ENCODE data around the gene CAMTA1. TPM values are rescaled to one million over a fixed set of nuclear protein-coding genes. Genes with fewer than 3 reads are reported as not detected.

CAMTA1 gene
- polyA plus RNA-seq, 3 donors from 2014 or later: 52.7 to 89.0 (median 71.0) TPM

DNA sequence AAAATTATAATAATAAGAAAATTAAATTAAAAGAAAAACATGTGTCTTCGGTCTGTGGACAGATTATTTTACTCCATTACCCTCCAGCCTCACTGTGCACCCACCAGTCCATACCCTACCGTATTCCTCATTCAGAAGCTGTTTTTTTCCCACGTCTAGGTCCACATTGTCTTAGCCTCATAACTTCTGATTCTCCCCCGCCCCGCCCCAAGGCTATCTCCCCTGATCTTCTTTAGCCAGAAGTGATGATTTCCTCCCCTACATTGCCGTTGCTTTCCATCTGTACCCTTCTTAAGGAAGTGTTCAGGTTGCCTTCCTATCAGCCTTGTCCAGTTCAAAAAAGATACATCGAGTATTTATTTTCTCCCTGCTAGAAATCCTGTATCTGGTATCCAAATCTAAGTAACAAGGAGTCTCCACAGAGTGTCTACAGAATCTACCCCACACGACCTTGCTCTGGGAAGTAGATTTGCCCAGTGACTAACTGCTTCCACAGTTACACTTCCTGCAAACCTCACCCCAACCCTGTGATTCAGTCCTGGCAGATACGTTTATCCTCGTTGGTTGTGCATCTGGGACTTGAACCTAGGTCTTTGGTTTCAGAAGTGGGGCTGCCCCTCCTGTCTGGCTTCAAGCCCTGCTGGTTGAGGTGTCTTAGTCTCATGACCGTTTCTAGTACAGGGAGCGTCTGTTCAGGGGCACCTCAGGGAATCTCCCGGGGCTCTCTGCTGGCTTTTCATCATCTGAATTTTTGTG lies 470.2 kb downstream of the CAMTA1 start:
- Mint-ChIP-seq H3K9me3 (no peaks in the 10 kb centered on the region), H3K27me3 (ENCODE audit: low read depth in 3 of 3) (peaks cover 0 to 18% (median 1%) of the 10 kb centered on the region in 3 donors), H3K36me3 (no peaks in the 10 kb centered on the region), H3K4me3 (no peak overlapping the region), H3K4me1 (no peaks in the 10 kb centered on the region), H3K27ac (no peak overlapping the region)
- DNase-seq: no peak

DNA sequence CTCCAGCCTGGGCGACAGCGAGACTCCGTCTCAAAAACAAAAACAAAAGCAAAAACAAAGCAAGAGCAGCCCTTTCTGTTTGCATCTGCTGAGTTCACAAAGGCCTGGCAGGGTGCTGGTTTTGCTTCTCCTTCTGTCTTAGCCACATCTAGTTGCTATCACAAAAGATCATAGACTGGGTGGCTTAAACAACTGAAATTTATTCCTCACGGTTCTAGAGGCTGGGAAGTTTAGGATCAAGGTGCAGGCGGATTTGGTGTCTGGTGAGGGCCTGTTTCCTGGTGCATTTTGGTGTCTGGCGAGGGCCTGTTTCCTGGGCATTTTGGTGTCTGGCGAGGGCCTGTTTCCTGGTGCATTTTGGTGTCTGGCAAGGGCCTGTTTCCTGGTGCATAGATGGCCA lies 471.3 kb downstream of the CAMTA1 start:
- Mint-ChIP-seq H3K36me3 (no peaks in the 10 kb centered on the region), H3K27me3 (ENCODE audit: low read depth in 3 of 3) (peaks cover 0 to 15% (median 1%) of the 10 kb centered on the region in 3 donors), H3K27ac (no peak overlapping the region), H3K4me1 (no peaks in the 10 kb centered on the region), H3K4me3 (no peak overlapping the region), H3K9me3 (peaks cover 0 to 2% (median 0%) of the 10 kb centered on the region in 6 donors)
- DNase-seq: no peak

DNA sequence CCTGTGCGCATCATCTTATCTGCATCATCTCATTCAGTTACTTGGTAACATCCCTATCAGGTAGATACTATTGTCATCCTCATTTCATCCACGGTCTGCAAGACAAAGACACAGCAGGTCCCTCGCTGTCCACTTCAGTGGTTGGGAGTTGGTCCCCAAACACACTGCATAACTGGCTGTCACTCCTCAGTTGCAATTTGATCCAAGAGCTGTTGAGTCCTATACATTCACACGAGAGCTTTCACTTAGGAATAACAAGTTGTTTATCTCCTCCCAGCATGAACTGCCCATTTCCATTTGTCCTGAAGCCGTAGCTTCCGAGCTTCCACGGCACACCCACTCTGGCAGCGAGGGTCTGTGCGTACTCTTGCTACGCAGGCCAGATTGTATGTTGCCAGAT lies 472.0 kb downstream of the CAMTA1 start:
- Mint-ChIP-seq H3K36me3 (no peaks in the 10 kb centered on the region), H3K4me3 (no peak overlapping the region), H3K27me3 (ENCODE audit: low read depth in 3 of 3) (peaks cover 0 to 8% (median 1%) of the 10 kb centered on the region in 3 donors), H3K4me1 (no peaks in the 10 kb centered on the region), H3K9me3 (peaks cover 0 to 2% (median 0%) of the 10 kb centered on the region in 6 donors), H3K27ac (no peak overlapping the region)
- DNase-seq: no peak

DNA sequence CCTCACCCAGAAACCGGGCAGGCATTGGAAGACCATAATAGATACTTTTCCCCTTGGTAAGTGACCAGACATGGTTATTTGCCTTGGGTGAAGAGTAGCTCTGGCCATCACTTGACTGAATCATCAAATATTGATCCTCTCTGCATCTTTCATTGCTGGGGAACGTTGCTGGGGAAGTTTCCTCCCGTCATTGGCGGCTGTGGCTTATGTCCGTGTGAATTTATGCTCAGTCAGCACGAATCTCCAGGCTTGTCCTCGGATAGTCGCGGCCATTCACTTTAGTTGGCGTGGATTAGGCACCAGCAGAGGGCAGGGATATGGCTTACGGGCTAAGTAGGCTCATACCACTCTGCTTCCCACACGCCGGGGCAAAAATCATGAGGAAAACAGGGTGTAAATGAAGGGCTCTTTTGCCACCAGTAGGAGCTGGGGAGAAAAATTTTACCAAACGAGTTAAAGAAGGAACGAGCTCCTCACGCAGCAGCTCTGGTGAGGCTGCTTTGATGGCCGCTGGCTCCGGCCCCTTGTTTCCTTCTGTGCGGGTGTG lies 473.4 kb downstream of the CAMTA1 start:
- Mint-ChIP-seq H3K4me1 (no peaks in the 10 kb centered on the region), H3K27me3 (ENCODE audit: low read depth in 3 of 3) (peaks cover 0 to 8% (median 1%) of the 10 kb centered on the region in 3 donors), H3K36me3 (no peaks in the 10 kb centered on the region)

DNA sequence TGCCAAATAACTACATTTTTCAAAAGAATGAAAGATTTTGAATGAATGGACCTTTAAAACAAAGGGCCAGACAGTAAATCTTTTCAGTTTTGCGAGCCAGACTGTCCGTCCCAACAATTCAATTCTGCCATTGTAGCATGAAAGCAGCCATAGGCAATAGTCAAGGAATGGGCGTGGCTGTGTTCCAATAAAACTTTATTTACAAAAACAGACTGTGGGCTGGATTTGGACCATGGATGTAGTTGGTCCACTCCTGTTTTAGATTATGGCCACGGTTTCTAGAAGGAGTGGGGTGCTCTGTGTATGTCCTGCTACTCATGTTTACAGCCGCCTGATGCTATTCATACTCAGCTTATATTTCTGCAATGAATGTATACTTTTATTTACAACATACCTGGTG lies 474.7 kb downstream of the CAMTA1 start:
- Mint-ChIP-seq H3K4me3 (no peak overlapping the region), H3K27ac (no peak overlapping the region), H3K4me1 (no peaks in the 10 kb centered on the region), H3K27me3 (ENCODE audit: low read depth in 3 of 3) (peaks cover 0 to 5% (median 1%) of the 10 kb centered on the region in 3 donors), H3K36me3 (no peaks in the 10 kb centered on the region), H3K9me3 (peaks cover 0 to 2% (median 0%) of the 10 kb centered on the region in 6 donors)
- no peak for DNase-seq

More for the DNA sequence above, 473.4 kb downstream of the CAMTA1 start:
- Mint-ChIP-seq H3K4me3 (no peak overlapping the region), H3K9me3 (peaks cover 0 to 2% (median 0%) of the 10 kb centered on the region in 6 donors), H3K27ac (no peak overlapping the region)
- no peak for DNase-seq

DNA sequence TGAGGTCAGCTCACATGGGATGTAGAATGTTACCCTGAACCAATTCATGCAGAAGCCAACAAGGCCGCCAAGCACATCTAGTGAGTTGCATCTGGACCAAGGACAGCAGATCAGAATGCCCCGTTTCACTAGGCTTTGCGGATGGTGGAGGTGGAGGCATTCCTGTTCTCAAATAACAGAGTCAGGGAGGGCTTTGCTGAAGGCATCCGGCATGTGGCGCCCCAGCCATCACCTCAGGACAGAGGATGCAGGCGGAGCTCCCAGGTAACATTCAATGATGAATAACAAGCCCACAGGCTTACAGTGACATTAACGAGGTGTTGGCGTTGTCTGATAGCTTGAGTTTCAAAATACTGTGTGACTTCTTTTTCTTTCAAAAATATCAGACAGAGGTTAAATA lies 476.2 kb downstream of the CAMTA1 start:
- H3K27ac Mint-ChIP-seq: no peak overlapping the region
- H3K36me3 Mint-ChIP-seq: no peaks in the 10 kb centered on the region
- no peaks in the 10 kb centered on the region for H3K4me1 Mint-ChIP-seq
- peaks cover 0 to 2% (median 0%) of the 10 kb centered on the region in 6 donors for H3K9me3 Mint-ChIP-seq
- H3K27me3 Mint-ChIP-seq (ENCODE audit: low read depth in 3 of 3): peaks cover 0 to 3% (median 1%) of the 10 kb centered on the region in 3 donors
- H3K4me3 Mint-ChIP-seq: no peak overlapping the region
- no peak for DNase-seq

DNA sequence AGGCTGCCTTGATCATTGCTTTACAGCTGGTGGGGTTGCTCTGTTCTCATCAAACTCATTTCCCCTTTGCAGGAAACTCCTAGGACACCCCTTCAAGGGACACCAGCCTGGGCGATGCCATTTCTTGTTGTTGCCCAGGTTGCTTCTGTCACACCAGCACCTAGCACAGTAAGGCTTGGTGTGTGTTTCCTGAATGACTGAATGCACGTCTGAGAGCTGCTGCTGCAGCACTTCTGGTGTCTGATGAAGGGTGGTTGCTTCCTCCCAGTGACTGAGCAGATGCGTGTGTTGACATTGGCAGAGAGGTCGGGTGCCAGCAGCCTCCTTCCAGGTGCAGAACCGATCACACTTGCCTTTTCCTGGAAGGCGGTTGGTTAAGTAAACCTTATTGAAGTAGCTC lies 477.4 kb downstream of the CAMTA1 start:
- DNase-seq: no peak
- Mint-ChIP-seq H3K4me3 (no peak overlapping the region), H3K27ac (no peak overlapping the region), H3K36me3 (no peaks in the 10 kb centered on the region), H3K9me3 (peaks cover 0 to 2% (median 0%) of the 10 kb centered on the region in 6 donors), H3K4me1 (no peaks in the 10 kb centered on the region), H3K27me3 (ENCODE audit: low read depth in 3 of 3) (peaks cover 0 to 3% (median 1%) of the 10 kb centered on the region in 3 donors)

DNA sequence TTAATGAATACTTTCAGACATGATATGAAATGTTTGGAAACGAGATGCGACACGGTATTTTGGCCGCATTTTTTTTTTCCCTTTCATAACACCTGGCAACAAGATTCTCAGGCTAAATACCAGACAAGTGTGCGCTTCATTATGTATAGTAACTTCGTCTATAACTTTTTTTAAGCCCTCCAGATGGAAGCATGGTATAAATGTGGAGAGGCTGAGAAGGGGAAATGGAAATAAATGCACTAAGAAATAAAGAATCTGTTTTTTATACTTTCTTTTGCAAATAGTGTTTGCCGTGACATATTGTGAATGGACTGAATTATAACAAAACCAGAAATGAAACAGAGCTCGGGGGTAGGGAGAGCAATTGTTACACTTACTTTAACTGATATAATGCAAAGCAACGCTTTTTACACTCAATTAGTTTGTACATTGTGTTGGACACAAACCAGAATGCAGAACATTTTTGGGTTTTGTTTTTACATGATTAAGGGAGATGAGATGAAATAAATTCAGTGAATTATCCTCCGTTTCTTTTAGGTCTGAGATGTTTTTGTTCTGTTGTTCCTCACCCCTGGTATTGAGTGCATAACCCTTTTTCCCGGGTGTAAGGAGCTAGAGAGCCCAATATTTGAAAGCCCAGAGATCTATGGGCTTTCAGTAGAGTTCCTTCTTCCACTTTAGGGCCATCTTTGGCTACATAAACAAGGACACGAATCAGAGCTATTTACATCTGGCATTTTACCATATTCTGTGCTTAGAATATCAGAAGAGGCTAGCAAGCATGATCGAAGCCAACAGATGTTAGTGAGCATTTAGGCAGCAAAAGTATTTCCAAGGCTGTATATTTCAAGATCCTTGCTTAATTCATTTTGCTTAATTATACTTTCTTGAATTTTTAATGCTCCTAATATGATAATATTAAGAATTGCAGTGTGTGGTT lies 478.0 kb downstream of the CAMTA1 start:
- no peak overlapping the region for H3K27ac Mint-ChIP-seq
- no peaks in the 10 kb centered on the region for H3K4me1 Mint-ChIP-seq
- no peaks in the 10 kb centered on the region for H3K36me3 Mint-ChIP-seq
- DNase-seq: no peak
- peaks cover 2 to 7% (median 3%) of the 10 kb centered on the region in 6 donors for H3K9me3 Mint-ChIP-seq
- H3K4me3 Mint-ChIP-seq: no peak overlapping the region
- peaks cover 2 to 6% (median 3%) of the 10 kb centered on the region in 3 donors for H3K27me3 Mint-ChIP-seq (ENCODE audit: low read depth in 3 of 3)

DNA sequence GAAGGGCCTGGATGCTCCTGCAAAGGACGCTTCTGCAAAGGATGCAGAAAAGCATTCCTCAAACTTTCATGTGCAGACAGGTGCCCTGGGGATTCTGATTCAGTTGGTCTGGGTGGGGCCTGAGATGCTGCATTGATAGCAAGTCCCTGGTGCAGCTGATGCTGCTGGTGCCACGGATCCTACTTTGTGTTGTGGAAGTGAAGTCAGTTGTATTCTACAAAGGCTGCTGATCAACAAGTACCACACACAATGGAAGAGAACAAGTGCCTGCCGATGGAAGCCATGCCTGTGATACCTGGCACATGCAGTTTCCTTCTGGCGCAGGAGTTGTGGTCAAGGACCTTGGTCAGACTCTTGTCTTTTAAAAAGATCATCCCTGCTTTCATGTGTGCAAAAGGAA lies 478.8 kb downstream of the CAMTA1 start:
- H3K9me3 Mint-ChIP-seq: peaks cover 2 to 12% (median 9%) of the 10 kb centered on the region in 6 donors
- H3K27me3 Mint-ChIP-seq (ENCODE audit: low read depth in 3 of 3): peaks cover 2 to 3% (median 3%) of the 10 kb centered on the region in 3 donors
- H3K4me1 Mint-ChIP-seq: no peaks in the 10 kb centered on the region
- H3K4me3 Mint-ChIP-seq: no peak overlapping the region
- DNase-seq: no peak
- no peaks in the 10 kb centered on the region for H3K36me3 Mint-ChIP-seq
- H3K27ac Mint-ChIP-seq: no peak overlapping the region

DNA sequence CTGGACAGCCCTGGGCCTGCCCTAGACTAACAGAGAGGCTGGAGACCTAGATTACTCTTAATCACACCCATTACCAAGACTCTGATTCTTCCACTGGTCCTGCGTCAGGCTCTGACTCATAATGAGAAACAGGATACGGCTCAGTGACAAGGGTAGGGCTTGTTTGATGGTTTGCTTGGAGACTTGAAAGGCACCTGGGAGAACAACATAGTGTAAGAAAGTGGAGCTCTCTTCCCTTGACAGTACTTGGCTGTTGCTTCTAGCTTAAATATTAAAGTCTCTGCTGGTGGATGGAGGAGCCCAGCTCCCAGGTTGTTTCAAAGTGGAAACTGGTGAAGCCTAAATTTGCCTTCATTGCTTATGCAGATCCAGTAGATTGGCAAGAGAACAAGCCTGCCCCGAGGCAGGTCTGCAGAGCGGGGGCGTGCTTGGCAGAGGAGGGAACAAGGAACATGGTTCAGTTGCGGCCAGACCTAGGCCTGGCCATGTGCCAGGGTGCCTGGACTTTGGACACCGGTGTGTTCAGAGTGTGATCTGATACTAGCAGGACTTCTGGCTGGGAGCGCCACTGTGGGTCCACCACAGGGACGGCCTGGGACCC lies 480.6 kb downstream of the CAMTA1 start:
- H3K36me3 Mint-ChIP-seq: peaks cover 0 to 5% (median 0%) of the 10 kb centered on the region in 3 donors
- H3K4me3 Mint-ChIP-seq: no peak overlapping the region
- H3K27me3 Mint-ChIP-seq (ENCODE audit: low read depth in 3 of 3): peaks cover 2 to 8% (median 2%) of the 10 kb centered on the region in 3 donors
- DNase-seq: no peak
- H3K9me3 Mint-ChIP-seq: peaks cover 5 to 19% (median 15%) of the 10 kb centered on the region in 6 donors
- H3K4me1 Mint-ChIP-seq: no peaks in the 10 kb centered on the region
- H3K27ac Mint-ChIP-seq: no peak overlapping the region

DNA sequence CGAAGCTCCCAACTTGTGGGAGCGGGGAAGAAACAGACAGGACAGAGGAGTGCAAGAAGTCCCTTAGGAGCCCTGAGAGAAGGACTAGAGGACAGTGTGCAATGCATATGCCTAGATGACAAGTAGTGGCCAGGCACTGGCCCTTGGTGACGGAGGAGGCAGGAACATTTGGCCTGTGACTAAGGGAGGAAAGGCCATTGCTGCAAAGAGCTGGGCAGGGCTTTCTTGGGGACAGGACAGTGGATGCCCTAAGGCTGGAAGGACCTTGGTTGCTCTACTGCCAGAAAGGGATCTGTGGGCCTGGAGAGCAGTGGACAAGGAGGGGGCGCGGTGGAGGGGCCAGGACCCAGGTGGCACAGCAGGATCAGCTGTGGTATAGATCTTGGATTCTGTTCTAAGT lies 481.3 kb downstream of the CAMTA1 start:
- DNase-seq: no peak
- Mint-ChIP-seq H3K27me3 (ENCODE audit: low read depth in 3 of 3) (peaks cover 2 to 10% (median 3%) of the 10 kb centered on the region in 3 donors), H3K4me1 (no peaks in the 10 kb centered on the region)

DNA sequence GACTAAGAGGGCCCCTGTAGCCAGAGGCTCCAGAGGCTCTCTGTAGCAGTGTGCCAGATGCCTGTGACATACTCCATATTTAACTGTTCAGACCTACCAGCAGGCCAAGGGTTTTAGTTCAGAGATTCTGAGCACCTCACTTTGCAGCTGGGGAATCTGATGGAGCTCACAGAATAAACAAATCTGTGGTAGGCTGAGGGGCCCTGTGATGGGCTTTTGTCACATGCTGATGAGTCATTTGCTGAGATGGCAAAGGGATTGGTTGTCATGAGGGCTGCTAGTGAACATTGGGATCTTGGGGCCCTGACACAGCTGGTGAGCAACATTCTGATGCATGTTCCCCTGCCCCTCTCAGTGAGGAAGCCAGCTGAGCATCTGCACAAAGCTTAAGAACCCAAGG lies 482.2 kb downstream of the CAMTA1 start:
- no peak for DNase-seq
- Mint-ChIP-seq H3K9me3 (peaks cover 5 to 19% (median 15%) of the 10 kb centered on the region in 6 donors), H3K27me3 (ENCODE audit: low read depth in 3 of 3) (peaks cover 2 to 10% (median 4%) of the 10 kb centered on the region in 3 donors), H3K4me3 (no peak overlapping the region), H3K36me3 (peaks cover 0 to 5% (median 0%) of the 10 kb centered on the region in 3 donors), H3K4me1 (no peaks in the 10 kb centered on the region), H3K27ac (no peak overlapping the region)

More for the DNA sequence above, 481.3 kb downstream of the CAMTA1 start:
- Mint-ChIP-seq H3K27ac (no peak overlapping the region), H3K9me3 (peaks cover 5 to 19% (median 15%) of the 10 kb centered on the region in 6 donors), H3K36me3 (peaks cover 0 to 5% (median 0%) of the 10 kb centered on the region in 3 donors), H3K4me3 (no peak overlapping the region)

DNA sequence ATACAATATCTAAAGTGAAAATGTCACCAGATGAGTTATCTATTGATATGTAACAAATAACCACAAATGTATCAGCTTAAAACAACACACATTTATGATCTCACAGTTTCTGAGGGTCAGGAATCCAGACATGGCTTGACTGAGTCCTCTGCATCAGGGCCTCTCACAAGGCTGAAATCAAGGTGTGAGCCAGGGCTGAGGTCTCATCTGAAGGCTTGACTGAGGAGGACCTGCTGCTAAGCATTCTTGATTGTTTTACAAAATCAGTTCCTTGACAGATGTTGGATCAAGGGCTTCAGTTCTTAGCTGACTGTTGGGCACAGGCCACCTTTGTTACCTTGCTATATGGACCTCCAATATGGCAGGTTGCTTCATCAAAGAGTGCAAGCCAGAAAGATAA lies 483.7 kb downstream of the CAMTA1 start:
- Mint-ChIP-seq H3K36me3 (peaks cover 0 to 5% (median 0%) of the 10 kb centered on the region in 3 donors), H3K27me3 (ENCODE audit: low read depth in 3 of 3) (peaks cover 2 to 10% (median 6%) of the 10 kb centered on the region in 3 donors), H3K4me1 (no peaks in the 10 kb centered on the region), H3K9me3 (peaks cover 5 to 19% (median 15%) of the 10 kb centered on the region in 6 donors), H3K27ac (no peak overlapping the region), H3K4me3 (no peak overlapping the region)
- no peak for DNase-seq

Data from immature natural killer cell (primary cell).